Amygdala (tissue), 56 donors: ENCODE measurements around the gene SLCO2B1.

Source experiments
- DNase-seq, 56 donors: peaks; one replicate each; lab custom pipeline; 2025; lab: John Stamatoyannopoulos, UW

Gene SLCO2B1

GRCh38 chr11:75189911-75190310, 39.0 kb downstream of the SLCO2B1 start:
- no peak for DNase-seq

GRCh38 chr11:75190652-75191329, 39.9 kb downstream of the SLCO2B1 start:
- no peak for DNase-seq

- DNase-seq, result no peak
Observed at GRCh38 chr11:75191330-75191717, 40.4 kb downstream of the SLCO2B1 start.

GRCh38 chr11:75193271-75193670, 42.4 kb downstream of the SLCO2B1 start:
- DNase-seq, result no peak

- DNase-seq, result no peak
Observed at GRCh38 chr11:75193711-75194110, 42.8 kb downstream of the SLCO2B1 start.

GRCh38 chr11:75194147-75194546, 43.2 kb downstream of the SLCO2B1 start:
- DNase-seq, result no peak

GRCh38 chr11:75195167-75195962, 44.5 kb downstream of the SLCO2B1 start:
- DNase-seq, result peak in 38 of 56 donors; percentile 11 to 74 (median 44)

GRCh38 chr11:75196426-75196825, 45.5 kb downstream of the SLCO2B1 start:
- DNase-seq, result no peak

- no peak for DNase-seq
Observed at GRCh38 chr11:75197512-75198277, 46.8 kb downstream of the SLCO2B1 start.

- DNase-seq, result no peak
Observed at GRCh38 chr11:75198278-75198973, 47.5 kb downstream of the SLCO2B1 start.

- DNase-seq, result no peak
Observed at GRCh38 chr11:75199412-75199955, 48.6 kb downstream of the SLCO2B1 start.

- DNase-seq, result peak in 6 of 56 donors; percentile 7 to 27 (median 12)
Observed at GRCh38 chr11:75200051-75200450, 49.1 kb downstream of the SLCO2B1 start.

- DNase-seq, result no peak
Observed at GRCh38 chr11:75200531-75200930, 49.6 kb downstream of the SLCO2B1 start.

GRCh38 chr11:75201771-75202170, 50.9 kb downstream of the SLCO2B1 start:
- DNase-seq, result no peak

GRCh38 chr11:75202195-75202594, 51.3 kb downstream of the SLCO2B1 start:
- no peak for DNase-seq

- DNase-seq, result no peak
Observed at GRCh38 chr11:75203138-75203537, 52.2 kb downstream of the SLCO2B1 start.

GRCh38 chr11:75203641-75204011, 52.7 kb downstream of the SLCO2B1 start:
- DNase-seq, result no peak

- DNase-seq, result no peak
Observed at GRCh38 chr11:75204012-75204674, 53.2 kb downstream of the SLCO2B1 start.

- peak in 50 of 56 donors; percentile 5 to 81 (median 40) for DNase-seq
Observed at GRCh38 chr11:75204685-75205563, 54.0 kb downstream of the SLCO2B1 start.
